Gastroesophageal sphincter (tissue), 3 donors: ENCODE measurements around the gene LEMD2.

Experiments
- CTCF ChIP-seq, 4 experiments: fragments of 200-600 bp in 2 of 4; fragments of 450-650 bp in 2 of 4; sonication (generic) in 1 of 4; IDR thresholded peaks; one replicate each; pipeline ENCODE4 v1.5.1; 2017 to 2019; ENCODE audit warnings: antibody characterized with exemption in 4 of 4, mild to moderate bottlenecking in 2 of 4, moderate library complexity in 2 of 4
- POLR2A ChIP-seq, 2 donors: fragments of 450-650 bp; IDR thresholded peaks; one replicate each; pipeline ENCODE4 v1.6.1; 2017; ENCODE audit warnings: antibody characterized with exemption in 2 of 2, mild to moderate bottlenecking in 2 of 2, moderate library complexity in 1 of 2

- no peak for TF ChIP-seq CTCF (IDR thresholded peaks at IDR 0.05)
- TF ChIP-seq POLR2A (IDR thresholded peaks at IDR 0.05), result no peak
These were observed 23.6 kb downstream of the LEMD2 start for GRCh38 chr6:33765368-33765767.
